Measurements from ENCODE around the gene EFHC1. TPM values are rescaled to one million over a fixed set of nuclear protein-coding genes. Genes with fewer than 3 reads are reported as not detected.
A peak's percentile ranks its signal among the peaks of the same experiment; 100 is the strongest.

EFHC1 gene
- total RNA-seq, 2 experiments from 2014 or later: 3.4 to 4.8 TPM

DNA sequence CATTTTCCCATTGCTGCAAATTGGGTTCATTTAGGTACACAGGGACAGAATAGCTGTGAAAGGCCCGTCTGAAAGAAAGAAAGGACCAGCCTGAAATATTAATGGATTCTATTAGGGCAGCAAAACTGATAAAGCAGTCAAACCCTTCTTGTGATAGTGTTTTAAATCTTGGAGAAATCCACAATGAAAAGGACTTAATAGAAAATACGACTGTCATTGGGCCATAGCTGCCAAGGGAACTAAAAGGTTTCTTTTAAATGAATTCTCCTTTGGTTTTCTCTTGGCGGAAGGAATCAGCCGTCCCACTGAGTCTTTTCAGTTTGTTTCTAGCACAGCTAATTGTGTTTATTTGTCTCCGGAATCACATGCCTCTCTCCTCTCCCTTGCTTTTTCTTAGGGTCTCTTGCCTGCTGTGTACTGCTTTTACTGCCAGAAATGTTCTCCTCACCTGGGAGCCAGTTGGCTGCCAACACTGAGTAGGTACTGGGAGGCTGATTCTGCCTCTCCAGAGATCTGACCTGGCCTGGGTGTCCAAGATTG lies 46.9 kb upstream of the EFHC1 start:
- Mint-ChIP-seq H3K4me1 (ENCODE audit: low read depth) (peaks cover 90% of the 10 kb centered on the region), H3K9me3 (peaks cover 7% of the 10 kb centered on the region), H3K27me3 (no peaks in the 10 kb centered on the region), H3K4me3 (no peak overlapping the region), H3K36me3 (ENCODE audit: low read depth) (peaks cover 55% of the 10 kb centered on the region), H3K27ac (peak overlapping the region; percentile 80)
- H3K27ac ChIP-seq (ENCODE audit: low read depth in 1 of 2, low read length in 2 of 2): no peak overlapping the region
- CTCF ChIA-PET: interaction anchor here (2.9 kb wide), 1 partner anchor 27 kb away, joined by 9 read pairs; no protein-coding TSS in a partner anchor
- intact Hi-C loops (cut with DNase I, micrococcal nuclease): no loop called here
- H3K4me3 ChIP-seq (ENCODE audit: low read length): no peak overlapping the region
- peaks cover 50% of the 10 kb centered on the region for H3K36me3 ChIP-seq (ENCODE audit: insufficient read depth, low read length)
- H3K9me3 ChIP-seq (ENCODE audit: control insufficient read depth in 1 of 2, insufficient read depth in 1 of 2, low read length in 2 of 2): no peaks in the 10 kb centered on the region
- no peak for ATAC-seq (ENCODE audit: poor library complexity)
- POLR2A ChIA-PET: interaction anchor here (3.2 to 9.0 kb wide), 2 partner anchors 11 to 15 kb away, joined by 19 to 83 read pairs; partner anchors contain the start of gene PAQR8
- no peak for DNase-seq
- H3K27me3 ChIP-seq (ENCODE audit: control insufficient read depth in 1 of 2, insufficient read depth in 2 of 2, low read length in 2 of 2): no peaks in the 10 kb centered on the region
- peaks cover 33% of the 10 kb centered on the region for H3K4me1 ChIP-seq (ENCODE audit: insufficient read depth, low read length)
- no peak for TF ChIP-seq CTCF (IDR thresholded peaks at IDR 0.05)

DNA sequence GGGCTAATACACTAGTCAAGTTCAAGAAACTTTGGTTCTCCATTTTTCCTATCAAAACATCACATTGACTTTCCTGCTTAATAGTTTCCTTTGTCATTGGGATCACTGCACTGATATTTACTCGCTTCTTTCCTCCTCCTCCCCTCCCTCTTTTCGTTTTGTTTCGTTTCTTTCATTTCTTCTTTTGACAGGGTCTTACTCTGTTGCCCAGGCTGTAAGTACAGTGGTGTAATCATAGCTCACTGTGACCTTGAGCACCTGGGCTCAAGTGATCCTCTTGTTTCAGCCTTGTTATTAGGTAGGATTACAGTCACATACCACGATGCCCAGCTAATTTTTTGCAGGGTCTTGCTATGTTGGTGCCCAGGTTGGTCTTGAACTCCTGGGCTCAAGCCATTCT lies 45.9 kb upstream of the EFHC1 start:
- Histone ChIP-seq H3K4me3 (ENCODE audit: low read length) (no peak overlapping the region), H3K4me1 (ENCODE audit: insufficient read depth, low read length) (peaks cover 35% of the 10 kb centered on the region), H3K27ac (ENCODE audit: low read depth in 1 of 2, low read length in 2 of 2) (no peak overlapping the region), H3K9me3 (ENCODE audit: control insufficient read depth in 1 of 2, insufficient read depth in 1 of 2, low read length in 2 of 2) (no peaks in the 10 kb centered on the region), H3K27me3 (ENCODE audit: control insufficient read depth in 1 of 2, insufficient read depth in 2 of 2, low read length in 2 of 2) (no peaks in the 10 kb centered on the region), H3K36me3 (ENCODE audit: insufficient read depth, low read length) (peaks cover 41% of the 10 kb centered on the region)
- no peaks in the 10 kb centered on the region for H3K27me3 Mint-ChIP-seq
- peaks cover 7% of the 10 kb centered on the region for H3K9me3 Mint-ChIP-seq
- no peak for TF ChIP-seq CTCF (IDR thresholded peaks at IDR 0.05)
- intact Hi-C loops (cut with DNase I, micrococcal nuclease): no loop called here
- POLR2A ChIA-PET: interaction anchor here (1.3 to 9.0 kb wide), 5 partner anchors 12 to 26 kb away, joined by 4 to 83 read pairs (median 10); partner anchors contain the start of gene PAQR8
- peaks cover 85% of the 10 kb centered on the region for H3K4me1 Mint-ChIP-seq (ENCODE audit: low read depth)
- DNase-seq (no peak), ATAC-seq (ENCODE audit: poor library complexity) (no peak)
- H3K27ac Mint-ChIP-seq: peak overlapping the region; percentile 80
- CTCF ChIA-PET: interaction anchor here (2.9 kb wide), 1 partner anchor 26 kb away, joined by 9 read pairs; no protein-coding TSS in a partner anchor
- H3K4me3 Mint-ChIP-seq: no peak overlapping the region
- H3K36me3 Mint-ChIP-seq (ENCODE audit: low read depth): peaks cover 50% of the 10 kb centered on the region

- Histone ChIP-seq H3K27me3 (ENCODE audit: control insufficient read depth in 1 of 2, insufficient read depth in 2 of 2, low read length in 2 of 2) (no peaks in the 10 kb centered on the region), H3K4me1 (ENCODE audit: insufficient read depth, low read length) (peaks cover 37% of the 10 kb centered on the region), H3K4me3 (ENCODE audit: low read length) (no peak overlapping the region), H3K27ac (ENCODE audit: low read depth in 1 of 2, low read length in 2 of 2) (peak overlapping the region; percentile 25 to 45), H3K9me3 (ENCODE audit: control insufficient read depth in 1 of 2, insufficient read depth in 1 of 2, low read length in 2 of 2) (no peaks in the 10 kb centered on the region), H3K36me3 (ENCODE audit: insufficient read depth, low read length) (peaks cover 39% of the 10 kb centered on the region)
- H3K27ac Mint-ChIP-seq: peak overlapping the region; percentile 80
- H3K4me3 Mint-ChIP-seq: peak overlapping the region; percentile 46
- ATAC-seq (ENCODE audit: poor library complexity) (peak; percentile 79), DNase-seq (peak in 7 of 14 experiments; percentile 17 to 54 (median 33))
- peaks cover 7% of the 10 kb centered on the region for H3K9me3 Mint-ChIP-seq
- POLR2A ChIA-PET: interaction anchor here (0.9 to 9.0 kb wide), 9 partner anchors 10 to 91 kb away, joined by 3 to 83 read pairs (median 8); partner anchors contain the start of genes MCM3 and PAQR8
- no peak for TF ChIP-seq CTCF (IDR thresholded peaks at IDR 0.05)
- CTCF ChIA-PET: interaction anchor here (1.1 to 2.9 kb wide), 4 partner anchors 11 to 24 kb away, joined by 5 to 9 read pairs (median 6); partner anchors contain the start of gene PAQR8
- H3K36me3 Mint-ChIP-seq (ENCODE audit: low read depth): peaks cover 46% of the 10 kb centered on the region
- intact Hi-C loops (cut with DNase I, micrococcal nuclease): loop anchor here in 1 of 2 experiments (2.0 kb wide), 2 partner anchors 13 to 15 kb away; partner anchors contain the start of gene PAQR8
- peaks cover 83% of the 10 kb centered on the region for H3K4me1 Mint-ChIP-seq (ENCODE audit: low read depth)
- no peaks in the 10 kb centered on the region for H3K27me3 Mint-ChIP-seq
Measured at GRCh38 chr6:52375780-52376556, 44.2 kb upstream of the EFHC1 start.
